ENCODE results near the gene TEP1. TPM values are rescaled to one million over a fixed set of nuclear protein-coding genes. Genes with fewer than 3 reads are reported as not detected.

TEP1 gene
- 10 to 100 TPM; 29.2 to 40.1 TPM for total RNA-seq

GRCh38 chr14:20412876-20413743, at the start of gene TEP1:
TEP1 (minus strand) TSS chr14:20413501; CDS start chr14:20408439, 5,062 bp downstream.
- POLR2A ChIA-PET, result interaction anchor here (1.1 to 2.4 kb wide), 3 partner anchors 42 to 70 kb away, joined by 3 to 8 read pairs (median 6); partner anchors contain the start of genes APEX1 and PIP4P1
- Mint-ChIP-seq H3K4me1 (peaks cover 37% of the 10 kb centered on the region), H3K27me3 (no peaks in the 10 kb centered on the region), H3K4me3 (peak within 1 kb of the TSS; percentile 82), H3K27ac (peak within 1 kb of the TSS; percentile 94), H3K36me3 (ENCODE audit: low read depth) (peaks cover 6% of the 10 kb centered on the region), H3K9me3 (ENCODE audit: low read depth) (no peaks in the 10 kb centered on the region)
- ATAC-seq (peak; percentile 82), DNase-seq (peak; percentile 87)
- CTCF ChIA-PET, result interaction anchor here (0.7 to 3.9 kb wide), 11 partner anchors 7 to 610 kb away, joined by 4 to 39 read pairs (median 19); partner anchors contain the start of genes APEX1, OSGEP, PARP2 and PIP4P1
- intact Hi-C loops (cut with DNase I, micrococcal nuclease), result loop anchor here (1.0 to 5.0 kb wide), 12 partner anchors 12 to 269 kb away; partner anchors contain the start of genes APEX1 (in 2 of the 2), PARP2 (in 2 of the 2), CCNB1IP1 (in 1 of the 2) and OSGEP (in 1 of the 2)

- CTCF ChIA-PET, result interaction anchor here (0.7 to 1.9 kb wide), 13 partner anchors 8 to 510 kb away, joined by 3 to 10 read pairs (median 4); partner anchors contain the start of genes PARP2, PNP and RNASE4
- Mint-ChIP-seq H3K9me3 (ENCODE audit: low read depth) (no peaks in the 10 kb centered on the region), H3K27ac (peak within 1 kb of the TSS; percentile 96), H3K27me3 (no peaks in the 10 kb centered on the region), H3K36me3 (ENCODE audit: low read depth) (peaks cover 25% of the 10 kb centered on the region), H3K4me1 (peaks cover 26% of the 10 kb centered on the region), H3K4me3 (peak within 1 kb of the TSS; percentile 84)
- POLR2A ChIA-PET, result interaction anchor here (1.0 to 2.7 kb wide), 9 partner anchors 8 to 118 kb away, joined by 3 to 49 read pairs (median 8); partner anchors contain the start of genes PARP2, PNP and TEP1
- intact Hi-C loops (cut with DNase I, micrococcal nuclease), result loop anchor here (1.0 to 5.0 kb wide), 6 partner anchors 8 to 921 kb away; partner anchors contain the start of genes PNP (in 2 of the 2), PARP2 (in 1 of the 2), SUPT16H (in 1 of the 2) and TEP1 (in 1 of the 2)
- DNase-seq (peak; percentile 99), ATAC-seq (peak; percentile 95)
These were observed 48.2 kb upstream of the TEP1 start, which contains the start of gene PIP4P1 for GRCh38 chr14:20461225-20462141. PIP4P1 (minus strand) TSS chr14:20461434; CDS start chr14:20461325, 109 bp downstream.

GRCh38 chr14:20460458-20461224, 47.3 kb upstream of the TEP1 start:
- POLR2A ChIA-PET, result interaction anchor here (0.6 to 2.7 kb wide), 10 partner anchors 8 to 117 kb away, joined by 3 to 49 read pairs (median 8); partner anchors contain the start of genes PARP2, PNP and TEP1
- CTCF ChIA-PET, result interaction anchor here (1.1 to 1.9 kb wide), 6 partner anchors 9 to 223 kb away, joined by 3 to 10 read pairs (median 6); partner anchors contain the start of genes PARP2, PNP and RNASE4
- ATAC-seq (peak; percentile 0), DNase-seq (peak; percentile 67)
- Mint-ChIP-seq H3K27me3 (no peaks in the 10 kb centered on the region), H3K36me3 (ENCODE audit: low read depth) (peaks cover 25% of the 10 kb centered on the region), H3K9me3 (ENCODE audit: low read depth) (no peaks in the 10 kb centered on the region), H3K4me1 (peaks cover 26% of the 10 kb centered on the region), H3K4me3 (peak overlapping the region; percentile 84), H3K27ac (peak overlapping the region; percentile 91)
- intact Hi-C loops (cut with DNase I, micrococcal nuclease), result loop anchor here (1.0 to 5.0 kb wide), 6 partner anchors 9 to 922 kb away; partner anchors contain the start of genes PNP (in 2 of the 2), PARP2 (in 1 of the 2), SUPT16H (in 1 of the 2) and TEP1 (in 1 of the 2)

- Mint-ChIP-seq H3K27me3 (no peaks in the 10 kb centered on the region), H3K4me3 (no peak overlapping the region), H3K9me3 (ENCODE audit: low read depth) (no peaks in the 10 kb centered on the region), H3K27ac (no peak overlapping the region), H3K36me3 (ENCODE audit: low read depth) (peaks cover 28% of the 10 kb centered on the region), H3K4me1 (peaks cover 27% of the 10 kb centered on the region)
- DNase-seq (no peak), ATAC-seq (no peak)
- POLR2A ChIA-PET, result interaction anchor here (1.0 kb wide), 1 partner anchor 12 kb away, joined by 5 read pairs; no protein-coding TSS in a partner anchor
- intact Hi-C loops (cut with DNase I, micrococcal nuclease), result loop anchor here in 1 of 2 experiments (5.0 kb wide), 1 partner anchor 644 kb away; the partner anchor contains the start of gene TMEM253
- CTCF ChIA-PET, result interaction anchor here (0.6 kb wide), 1 partner anchor 51 kb away, joined by 3 read pairs; no protein-coding TSS in a partner anchor
These were observed 44.9 kb upstream of the TEP1 start for GRCh38 chr14:20458031-20458789.

- H3K4me3 Mint-ChIP-seq, result no peak overlapping the region
- H3K27ac Mint-ChIP-seq, result no peak overlapping the region
- intact Hi-C loops (cut with DNase I, micrococcal nuclease), result loop anchor here in 1 of 2 experiments (5.0 kb wide), 1 partner anchor 645 kb away; the partner anchor contains the start of gene TMEM253
- no peaks in the 10 kb centered on the region for H3K9me3 Mint-ChIP-seq (ENCODE audit: low read depth)
- H3K36me3 Mint-ChIP-seq (ENCODE audit: low read depth), result peaks cover 39% of the 10 kb centered on the region
- H3K4me1 Mint-ChIP-seq, result peaks cover 28% of the 10 kb centered on the region
- CTCF ChIA-PET, result no interaction called here
- no peaks in the 10 kb centered on the region for H3K27me3 Mint-ChIP-seq
- DNase-seq (no peak), ATAC-seq (no peak)
- POLR2A ChIA-PET, result interaction anchor here (2.7 kb wide), 2 partner anchors 13 to 114 kb away, joined by 35 to 44 read pairs; partner anchors contain the start of genes PARP2 and PNP
These were observed 43.7 kb upstream of the TEP1 start for GRCh38 chr14:20456971-20457370.

- DNase-seq, result no peak
- no peaks in the 10 kb centered on the region for H3K27me3 Mint-ChIP-seq
- H3K9me3 Mint-ChIP-seq (ENCODE audit: low read depth), result no peaks in the 10 kb centered on the region
- intact Hi-C loops (cut with DNase I, micrococcal nuclease), result loop anchor here (1.0 to 5.0 kb wide), 16 partner anchors 13 to 813 kb away; partner anchors contain the start of genes CCNB1IP1 (in 2 of the 2), PARP2 (in 2 of the 2), PNP (in 2 of the 2) and TEP1 (in 2 of the 2)
- ChIA-PET POLR2A (interaction anchor here (0.6 to 2.7 kb wide), 14 partner anchors 8 to 167 kb away, joined by 3 to 44 read pairs (median 6); partner anchors contain the start of genes PARP2, PNP and TEP1), CTCF (interaction anchor here (0.6 to 4.6 kb wide), 9 partner anchors 17 to 235 kb away, joined by 3 to 25 read pairs (median 5); partner anchors contain the start of gene PARP2)
- H3K36me3 Mint-ChIP-seq (ENCODE audit: low read depth), result peaks cover 48% of the 10 kb centered on the region
- peaks cover 27% of the 10 kb centered on the region for H3K4me1 Mint-ChIP-seq
- ATAC-seq, result peak; percentile 76
- H3K4me3 Mint-ChIP-seq, result no peak overlapping the region
- H3K27ac Mint-ChIP-seq, result no peak overlapping the region
These were observed 42.3 kb upstream of the TEP1 start for GRCh38 chr14:20455355-20456300.

- CTCF ChIA-PET, result interaction anchor here (0.6 to 4.6 kb wide), 9 partner anchors 18 to 236 kb away, joined by 3 to 25 read pairs (median 5); partner anchors contain the start of gene PARP2
- ATAC-seq, result peak; percentile 89
- Mint-ChIP-seq H3K27me3 (no peaks in the 10 kb centered on the region), H3K4me1 (peaks cover 18% of the 10 kb centered on the region), H3K36me3 (ENCODE audit: low read depth) (peaks cover 46% of the 10 kb centered on the region), H3K27ac (no peak within 1 kb of the TSS), H3K4me3 (no peak within 1 kb of the TSS), H3K9me3 (ENCODE audit: low read depth) (no peaks in the 10 kb centered on the region)
- DNase-seq, result peak; percentile 99
- intact Hi-C loops (cut with DNase I, micrococcal nuclease), result loop anchor here (1.0 to 5.0 kb wide), 18 partner anchors 14 to 814 kb away; partner anchors contain the start of genes CCNB1IP1 (in 2 of the 2), PARP2 (in 2 of the 2), PNP (in 2 of the 2) and TEP1 (in 2 of the 2)
- POLR2A ChIA-PET, result interaction anchor here (0.6 to 2.7 kb wide), 14 partner anchors 8 to 168 kb away, joined by 3 to 44 read pairs (median 6); partner anchors contain the start of genes PARP2, PNP and TEP1
These were observed 41.4 kb upstream of the TEP1 start, which contains the start of the genes APEX1 and OSGEP for GRCh38 chr14:20454516-20455354. APEX1 (plus strand) TSS chr14:20455226; CDS start chr14:20455646, 420 bp downstream. OSGEP (minus strand) TSS chr14:20454812; CDS start chr14:20454683, 129 bp downstream.
